ENCODE data around the gene CELSR3.
A peak's percentile ranks its signal among the peaks of the same experiment; 100 is the strongest.

Gene CELSR3

DNA sequence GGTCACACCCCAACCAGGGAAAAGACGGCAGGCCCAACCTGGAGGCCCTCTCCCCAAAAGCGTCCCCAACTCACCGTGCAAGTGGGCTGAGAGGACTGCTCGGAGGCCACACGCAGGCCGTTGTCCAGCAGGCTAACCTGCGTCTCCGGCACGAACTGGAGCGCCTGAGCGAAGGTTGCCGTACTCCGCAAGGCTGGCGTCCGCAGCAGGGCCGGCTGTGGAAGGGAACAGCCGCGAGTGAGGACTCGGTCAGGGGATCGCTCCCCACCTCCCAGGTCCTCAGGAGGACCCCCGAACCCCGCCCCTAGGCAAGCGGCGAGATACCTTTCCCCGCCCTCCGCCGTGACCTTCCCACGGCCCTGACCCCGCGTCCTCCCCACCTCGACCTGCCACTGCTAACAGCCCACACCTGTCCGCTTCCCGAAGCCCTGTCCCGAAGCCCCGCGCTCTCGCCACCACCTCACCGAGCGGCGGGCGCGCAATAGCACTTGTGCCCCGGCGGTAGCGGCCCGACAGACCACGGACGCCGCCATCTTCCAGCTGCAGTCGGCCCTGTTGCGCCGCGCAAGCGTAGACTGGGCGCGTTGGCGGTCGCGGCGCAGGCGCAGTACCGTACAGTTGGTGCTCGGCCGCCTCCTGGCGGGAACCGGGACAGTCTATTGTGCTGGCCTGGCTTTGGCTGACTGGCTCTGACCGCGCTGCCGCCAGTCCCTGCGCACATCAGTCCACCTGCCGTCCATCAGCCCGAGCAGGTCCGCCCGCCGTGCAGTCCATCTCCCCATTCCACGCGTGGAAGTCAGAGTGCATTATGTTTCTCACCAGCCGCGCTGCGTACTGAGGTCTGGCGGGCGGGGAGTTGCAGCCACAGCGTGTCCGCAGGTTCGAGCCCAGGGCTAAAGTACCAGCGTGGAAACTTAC is 53.3 kb downstream of the CELSR3 start, which contains the start of gene UQCRC1:
TSS of gene UQCRC1 (minus strand) at position 559 of the 918 bp plus-strand sequence. CDS start at position 533, 26 bp downstream.
- peak; percentile 97 for DNase-seq (ENCODE audit: low spot score)
- in situ Hi-C loops (cut with MboI; ENCODE audit: low pct_unique_long_range_greater_than_20kb, low sequenced_read_pairs, unreplicated experiment), result no loop called here
- TF ChIP-seq, protein P1, sequence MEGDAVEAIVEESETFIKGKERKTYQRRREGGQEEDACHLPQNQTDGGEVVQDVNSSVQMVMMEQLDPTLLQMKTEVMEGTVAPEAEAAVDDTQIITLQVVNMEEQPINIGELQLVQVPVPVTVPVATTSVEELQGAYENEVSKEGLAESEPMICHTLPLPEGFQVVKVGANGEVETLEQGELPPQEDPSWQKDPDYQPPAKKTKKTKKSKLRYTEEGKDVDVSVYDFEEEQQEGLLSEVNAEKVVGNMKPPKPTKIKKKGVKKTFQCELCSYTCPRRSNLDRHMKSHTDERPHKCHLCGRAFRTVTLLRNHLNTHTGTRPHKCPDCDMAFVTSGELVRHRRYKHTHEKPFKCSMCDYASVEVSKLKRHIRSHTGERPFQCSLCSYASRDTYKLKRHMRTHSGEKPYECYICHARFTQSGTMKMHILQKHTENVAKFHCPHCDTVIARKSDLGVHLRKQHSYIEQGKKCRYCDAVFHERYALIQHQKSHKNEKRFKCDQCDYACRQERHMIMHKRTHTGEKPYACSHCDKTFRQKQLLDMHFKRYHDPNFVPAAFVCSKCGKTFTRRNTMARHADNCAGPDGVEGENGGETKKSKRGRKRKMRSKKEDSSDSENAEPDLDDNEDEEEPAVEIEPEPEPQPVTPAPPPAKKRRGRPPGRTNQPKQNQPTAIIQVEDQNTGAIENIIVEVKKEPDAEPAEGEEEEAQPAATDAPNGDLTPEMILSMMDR (IDR thresholded peaks at IDR 0.05; ENCODE audit: extremely low read depth, insufficient read depth, missing control alignments), result peak; percentile 75

DNA sequence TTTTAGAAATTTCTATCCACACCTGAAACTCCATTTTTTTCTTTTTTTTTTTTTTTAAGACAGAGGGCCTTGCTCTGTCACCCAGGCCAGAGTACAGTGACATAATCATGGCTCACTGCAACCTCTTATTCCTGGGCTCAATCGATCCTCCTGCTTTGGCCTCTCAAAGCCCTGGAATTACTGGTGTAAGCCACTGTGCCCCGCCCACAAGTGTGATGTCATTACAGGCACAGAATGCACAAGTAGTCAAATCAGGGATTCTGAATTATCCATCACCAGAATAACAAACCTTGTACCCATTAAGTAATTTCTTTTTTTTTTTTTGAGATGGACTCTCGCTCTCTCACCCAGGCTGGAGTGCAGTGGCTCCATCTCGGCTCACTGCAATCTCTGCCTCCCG is 55.2 kb downstream of the CELSR3 start:
- TF ChIP-seq, protein P1 (IDR thresholded peaks at IDR 0.05; ENCODE audit: extremely low read depth, insufficient read depth, missing control alignments), result no peak
- no peak for DNase-seq (ENCODE audit: low spot score)
- in situ Hi-C loops (cut with MboI; ENCODE audit: low pct_unique_long_range_greater_than_20kb, low sequenced_read_pairs, unreplicated experiment), result no loop called here

DNA sequence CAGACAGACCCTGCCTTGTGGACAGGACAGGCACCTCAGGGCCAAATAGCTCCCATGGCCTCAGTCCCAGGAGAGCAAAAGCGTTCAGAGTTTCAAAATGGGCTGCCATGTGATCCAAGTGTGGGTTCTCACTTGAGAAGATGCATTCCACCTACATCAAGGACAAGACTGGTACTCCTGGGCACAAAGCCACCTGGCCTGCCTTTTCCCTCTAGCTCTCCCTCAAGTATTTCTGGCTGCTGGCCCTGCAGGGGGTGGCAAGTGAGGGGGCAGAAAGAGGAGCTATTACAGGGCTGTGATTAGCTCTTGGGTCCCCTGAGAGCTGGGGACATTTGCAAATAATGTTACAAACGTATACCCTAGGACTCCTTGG is 61.1 kb downstream of the CELSR3 start:
- DNase-seq (ENCODE audit: low spot score), result no peak
- TF ChIP-seq, protein P1 (IDR thresholded peaks at IDR 0.05; ENCODE audit: extremely low read depth, insufficient read depth, missing control alignments), result no peak
- in situ Hi-C loops (cut with MboI; ENCODE audit: low pct_unique_long_range_greater_than_20kb, low sequenced_read_pairs, unreplicated experiment), result no loop called here

DNA sequence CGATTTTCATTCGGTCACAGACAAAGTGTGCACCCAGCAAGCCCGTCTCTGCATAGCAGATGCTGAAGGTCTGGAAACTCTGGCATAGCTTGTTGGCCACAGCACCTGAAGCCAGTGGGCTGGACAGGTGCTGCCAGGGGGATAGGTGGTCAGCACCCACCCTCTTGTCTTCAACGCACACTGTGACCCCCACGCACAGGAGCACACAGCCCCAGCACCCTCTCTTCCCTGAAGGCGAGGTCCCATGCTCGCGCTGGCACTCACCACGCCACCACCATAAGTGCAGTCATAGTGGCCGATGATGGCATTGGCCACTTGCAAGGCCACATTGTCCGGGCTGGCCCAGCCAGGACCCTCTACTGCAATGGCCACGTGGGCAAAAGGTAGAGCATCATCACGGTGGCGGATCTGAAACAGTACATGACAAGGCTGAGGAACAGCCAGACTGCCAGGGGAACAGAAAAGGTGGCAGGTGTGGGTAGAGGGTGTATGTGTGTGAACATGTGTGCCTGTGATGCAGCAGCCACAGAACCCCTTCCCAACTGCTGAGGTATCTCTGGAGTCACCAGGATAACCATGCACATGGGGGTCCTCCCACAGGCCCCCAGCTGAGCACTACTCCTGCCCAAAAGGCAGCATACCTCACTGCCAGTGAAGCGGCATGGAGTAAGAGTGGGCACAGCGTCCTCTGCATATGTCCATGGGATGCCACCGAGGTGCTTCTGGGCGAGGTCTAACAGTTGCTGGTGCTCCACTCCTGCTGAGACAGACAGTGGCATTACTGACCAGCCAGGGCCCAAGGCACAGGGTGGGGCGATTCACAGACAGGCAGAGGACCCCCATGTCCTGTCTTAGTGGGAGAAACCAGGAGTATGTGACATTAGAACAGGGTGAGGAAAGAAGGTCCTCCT is 61.7 kb downstream of the CELSR3 start:
- DNase-seq (ENCODE audit: low spot score), result no peak
- TF ChIP-seq, protein P1 (IDR thresholded peaks at IDR 0.05; ENCODE audit: extremely low read depth, insufficient read depth, missing control alignments), result no peak
- in situ Hi-C loops (cut with MboI; ENCODE audit: low pct_unique_long_range_greater_than_20kb, low sequenced_read_pairs, unreplicated experiment), result no loop called here

DNA sequence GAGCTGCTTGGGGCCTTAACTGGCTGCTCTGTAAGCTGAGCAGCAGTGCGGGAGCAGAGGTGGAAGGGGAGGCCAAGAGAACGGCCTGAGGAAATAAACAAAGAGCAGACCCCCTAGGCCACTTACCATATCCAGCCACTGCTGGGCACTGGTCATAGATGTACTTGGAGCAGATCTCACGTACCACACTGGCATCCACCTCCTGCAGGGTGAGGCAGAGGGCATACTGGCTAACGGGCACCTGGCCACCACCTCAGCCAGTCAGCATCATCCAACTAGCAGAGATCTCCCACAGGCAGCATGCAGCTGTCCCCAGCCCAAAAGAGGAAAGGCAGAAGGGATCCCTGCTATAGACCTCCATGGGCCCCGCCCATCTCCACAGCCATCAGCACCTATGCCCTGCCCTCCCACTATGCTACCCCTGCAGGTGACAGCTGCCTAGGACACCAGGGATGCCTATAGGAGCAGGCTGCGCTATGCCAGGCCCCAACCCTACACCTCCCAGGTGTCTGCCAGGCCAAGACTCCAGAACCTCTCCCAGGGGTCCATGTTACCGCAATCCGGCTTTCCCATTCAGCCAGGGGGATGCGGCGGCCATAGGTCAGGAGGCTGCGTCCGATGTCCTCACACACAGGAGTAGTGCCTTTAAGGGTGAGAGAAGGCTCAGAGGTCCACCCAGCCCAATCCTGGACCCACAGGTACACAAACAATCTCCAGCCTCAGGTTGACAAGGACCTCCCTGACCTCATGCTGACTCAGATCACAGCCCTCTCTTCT is 63.0 kb downstream of the CELSR3 start:
- no peak for DNase-seq (ENCODE audit: low spot score)
- in situ Hi-C loops (cut with MboI; ENCODE audit: low pct_unique_long_range_greater_than_20kb, low sequenced_read_pairs, unreplicated experiment), result no loop called here
- TF ChIP-seq, protein P1 (IDR thresholded peaks at IDR 0.05; ENCODE audit: extremely low read depth, insufficient read depth, missing control alignments), result no peak

DNA sequence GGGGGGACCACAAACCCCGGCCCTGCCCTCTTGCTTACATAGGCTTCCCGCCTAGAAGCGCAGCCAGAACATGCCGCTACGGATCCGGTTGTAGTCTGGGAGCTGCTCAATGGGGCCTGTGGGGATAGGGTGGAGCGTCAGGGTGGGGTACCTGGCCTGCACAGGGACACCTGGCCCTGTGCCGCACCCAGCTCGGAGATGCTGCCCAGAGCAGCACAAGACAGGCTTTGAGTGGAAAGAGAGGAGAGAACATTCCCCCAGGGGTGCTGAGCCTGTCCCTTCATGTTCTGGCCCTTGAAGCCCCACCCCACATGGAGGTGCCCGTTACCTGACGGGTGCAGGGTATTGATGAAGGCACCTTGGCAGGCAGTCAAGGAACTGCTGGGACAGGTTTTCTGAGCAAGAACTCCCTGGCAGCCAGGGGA is 63.6 kb downstream of the CELSR3 start:
- TF ChIP-seq, protein P1 (IDR thresholded peaks at IDR 0.05; ENCODE audit: extremely low read depth, insufficient read depth, missing control alignments), result no peak
- no peak for DNase-seq (ENCODE audit: low spot score)
- in situ Hi-C loops (cut with MboI; ENCODE audit: low pct_unique_long_range_greater_than_20kb, low sequenced_read_pairs, unreplicated experiment), result no loop called here
